Measurements from ENCODE around the gene CTNNAL1.
"Not testable (repeated sequence)": the region's sequence is repeated elsewhere in the genome, so short reads cannot be mapped to it uniquely, and the experiment has no call there.

Gene CTNNAL1

GRCh38 chr9:108980893-108981292 is 32.4 kb downstream of the CTNNAL1 start:
- no peak for DNase-seq (ENCODE audit: low read depth)

GRCh38 chr9:108978205-108978604 is 35.1 kb downstream of the CTNNAL1 start:
- no peak for DNase-seq (ENCODE audit: low read depth)

- DNase-seq (ENCODE audit: low read depth) = no peak
These were observed 39.4 kb downstream of the CTNNAL1 start for GRCh38 chr9:108973895-108974294.

- no peak for DNase-seq (ENCODE audit: low read depth)
These were observed 40.6 kb downstream of the CTNNAL1 start for GRCh38 chr9:108972626-108973209.

- no peak for DNase-seq (ENCODE audit: low read depth)
These were observed 41.1 kb downstream of the CTNNAL1 start for GRCh38 chr9:108972186-108972585.

GRCh38 chr9:108971392-108971791 is 41.9 kb downstream of the CTNNAL1 start:
- DNase-seq (ENCODE audit: low read depth) = not testable (repeated sequence)

- no peak for DNase-seq (ENCODE audit: low read depth)
These were observed 45.4 kb downstream of the CTNNAL1 start for GRCh38 chr9:108967916-108968315.

- DNase-seq (ENCODE audit: low read depth) = no peak
These were observed 49.7 kb downstream of the CTNNAL1 start for GRCh38 chr9:108963459-108964143.

GRCh38 chr9:108961151-108961550 is 52.1 kb downstream of the CTNNAL1 start:
- no peak for DNase-seq (ENCODE audit: low read depth)

GRCh38 chr9:108960331-108960730 is 53.0 kb downstream of the CTNNAL1 start:
- no peak for DNase-seq (ENCODE audit: low read depth)

GRCh38 chr9:108956631-108957026 is 56.7 kb downstream of the CTNNAL1 start:
- no peak for DNase-seq (ENCODE audit: low read depth)

- no peak for DNase-seq (ENCODE audit: low read depth)
These were observed 57.2 kb downstream of the CTNNAL1 start for GRCh38 chr9:108956022-108956630.

GRCh38 chr9:108953983-108954574 is 59.2 kb downstream of the CTNNAL1 start:
- DNase-seq (ENCODE audit: low read depth) = peak; percentile 9

GRCh38 chr9:108951578-108951977 is 61.7 kb downstream of the CTNNAL1 start:
- DNase-seq (ENCODE audit: low read depth) = peak; percentile 4

- no peak for DNase-seq (ENCODE audit: low read depth)
These were observed 63.1 kb downstream of the CTNNAL1 start for GRCh38 chr9:108950168-108950567.

GRCh38 chr9:108939975-108940374 is 73.3 kb downstream of the CTNNAL1 start:
- DNase-seq (ENCODE audit: low read depth) = no peak

- DNase-seq (ENCODE audit: low read depth) = no peak
These were observed 75.6 kb downstream of the CTNNAL1 start for GRCh38 chr9:108937561-108938305.

- peak; percentile 45 for DNase-seq (ENCODE audit: low read depth)
These were observed 78.9 kb downstream of the CTNNAL1 start, which contains the start of gene ABITRAM for GRCh38 chr9:108934323-108934893. TSS of gene ABITRAM (plus strand) at chr9:108934400. CDS start at chr9:108934487, 87 bp downstream.

GRCh38 chr9:108933718-108934322 is 79.5 kb downstream of the CTNNAL1 start, which contains the start of gene ELP1:
TSS of gene ELP1 (minus strand) at chr9:108934124. CDS start at chr9:108931146, 2,978 bp downstream.
- DNase-seq (ENCODE audit: low read depth) = peak; percentile 79

GRCh38 chr9:108933231-108933717 is 80.0 kb downstream of the CTNNAL1 start:
- DNase-seq (ENCODE audit: low read depth) = peak; percentile 5

- no peak for DNase-seq (ENCODE audit: low read depth)
These were observed 84.9 kb downstream of the CTNNAL1 start for GRCh38 chr9:108928386-108928785.
